ENCODE results near the gene CCT7. TPM values are rescaled to one million over a fixed set of nuclear protein-coding genes. Genes with fewer than 3 reads are reported as not detected.
"Not testable (repeated sequence)": the region's sequence is repeated elsewhere in the genome, so short reads cannot be mapped to it uniquely, and the experiment has no call there.

The CCT7 gene
- total RNA-seq, 1 donor from 2014 or later = 696 TPM

GRCh38 chr2:73255007-73255644 lies 21.0 kb downstream of the CCT7 start:
- no peaks in the 10 kb centered on the region for H3K9me3 Mint-ChIP-seq
- H3K27ac Mint-ChIP-seq = no peak overlapping the region
- intact Hi-C loops (cut with micrococcal nuclease) = no loop called here
- no peak overlapping the region for H3K4me3 Mint-ChIP-seq
- H3K4me1 Mint-ChIP-seq = no peaks in the 10 kb centered on the region
- H3K27me3 Mint-ChIP-seq = no peaks in the 10 kb centered on the region
- H3K36me3 Mint-ChIP-seq (ENCODE audit: low read depth) = peaks cover 43% of the 10 kb centered on the region
- no peak for DNase-seq

DNA sequence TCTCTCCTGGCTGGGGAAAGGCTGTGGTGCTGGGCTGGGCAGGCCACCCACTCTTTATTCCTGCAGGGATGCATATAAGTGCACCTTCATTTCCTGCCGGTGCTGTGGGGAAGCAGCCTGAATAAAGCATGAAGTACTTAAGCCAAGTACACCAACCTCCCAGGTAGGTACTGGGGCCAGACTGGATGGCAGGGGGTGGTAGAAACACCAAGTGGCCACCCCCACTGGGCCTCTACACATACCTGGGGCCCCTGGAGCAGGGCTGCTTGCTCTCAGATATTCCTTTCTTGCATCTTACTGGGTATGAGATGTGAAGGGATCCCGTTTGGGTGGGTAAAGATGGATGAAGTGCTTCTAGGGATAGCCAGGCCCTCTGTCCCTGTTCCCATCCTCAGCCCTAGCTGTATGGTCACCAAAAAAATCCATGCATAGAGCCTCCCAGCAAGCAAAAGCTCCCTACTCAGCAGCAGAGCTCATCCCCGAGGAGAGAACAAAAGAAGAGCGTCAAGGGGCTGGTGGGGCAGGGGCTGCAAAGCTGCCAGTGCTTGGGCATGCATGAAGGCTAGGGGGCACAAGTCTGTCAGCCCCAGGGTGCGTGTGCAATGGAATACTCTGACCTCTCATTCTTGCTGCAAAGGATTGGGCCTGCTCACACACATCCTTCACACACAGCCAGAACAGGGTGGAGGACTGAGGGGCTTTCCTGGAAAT lies 22.0 kb downstream of the CCT7 start:
- DNase-seq = no peak
- H3K9me3 Mint-ChIP-seq = no peaks in the 10 kb centered on the region
- H3K4me1 Mint-ChIP-seq = no peaks in the 10 kb centered on the region
- peaks cover 35% of the 10 kb centered on the region for H3K36me3 Mint-ChIP-seq (ENCODE audit: low read depth)
- no peak overlapping the region for H3K4me3 Mint-ChIP-seq
- no peaks in the 10 kb centered on the region for H3K27me3 Mint-ChIP-seq
- intact Hi-C loops (cut with micrococcal nuclease) = no loop called here
- H3K27ac Mint-ChIP-seq = no peak overlapping the region

DNA sequence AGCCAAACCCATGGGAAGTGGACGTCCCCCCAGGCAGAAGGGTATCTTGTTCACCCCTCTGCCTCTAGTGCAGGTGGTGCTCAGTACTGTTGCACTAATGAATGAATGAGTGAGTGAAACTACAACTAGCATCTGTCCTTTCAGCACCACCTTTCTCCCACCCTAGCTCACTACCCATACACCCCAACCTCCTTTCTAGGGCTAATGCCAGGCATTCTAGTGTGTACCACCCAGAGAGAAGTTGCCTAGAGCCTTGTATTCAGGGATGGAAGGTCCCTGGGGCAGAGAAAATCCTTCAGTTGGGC lies 22.5 kb downstream of the CCT7 start:
- DNase-seq = no peak
- no peak overlapping the region for H3K27ac Mint-ChIP-seq
- intact Hi-C loops (cut with micrococcal nuclease) = no loop called here
- no peaks in the 10 kb centered on the region for H3K4me1 Mint-ChIP-seq
- no peaks in the 10 kb centered on the region for H3K27me3 Mint-ChIP-seq
- H3K4me3 Mint-ChIP-seq = no peak overlapping the region
- H3K36me3 Mint-ChIP-seq (ENCODE audit: low read depth) = peaks cover 34% of the 10 kb centered on the region
- no peaks in the 10 kb centered on the region for H3K9me3 Mint-ChIP-seq

GRCh38 chr2:73257021-73257420 lies 22.9 kb downstream of the CCT7 start:
- no peaks in the 10 kb centered on the region for H3K27me3 Mint-ChIP-seq
- H3K36me3 Mint-ChIP-seq (ENCODE audit: low read depth) = peaks cover 33% of the 10 kb centered on the region
- no peak for DNase-seq
- no peak overlapping the region for H3K27ac Mint-ChIP-seq
- no peaks in the 10 kb centered on the region for H3K9me3 Mint-ChIP-seq
- intact Hi-C loops (cut with micrococcal nuclease) = no loop called here
- H3K4me3 Mint-ChIP-seq = no peak overlapping the region
- H3K4me1 Mint-ChIP-seq = no peaks in the 10 kb centered on the region

- intact Hi-C loops (cut with micrococcal nuclease) = no loop called here
- Mint-ChIP-seq H3K36me3 (ENCODE audit: low read depth) (peaks cover 28% of the 10 kb centered on the region), H3K4me1 (no peaks in the 10 kb centered on the region), H3K27me3 (no peaks in the 10 kb centered on the region), H3K9me3 (no peaks in the 10 kb centered on the region), H3K27ac (no peak overlapping the region), H3K4me3 (no peak overlapping the region)
- DNase-seq = no peak
Observed at GRCh38 chr2:73257425-73258125, 23.5 kb downstream of the CCT7 start.

DNA sequence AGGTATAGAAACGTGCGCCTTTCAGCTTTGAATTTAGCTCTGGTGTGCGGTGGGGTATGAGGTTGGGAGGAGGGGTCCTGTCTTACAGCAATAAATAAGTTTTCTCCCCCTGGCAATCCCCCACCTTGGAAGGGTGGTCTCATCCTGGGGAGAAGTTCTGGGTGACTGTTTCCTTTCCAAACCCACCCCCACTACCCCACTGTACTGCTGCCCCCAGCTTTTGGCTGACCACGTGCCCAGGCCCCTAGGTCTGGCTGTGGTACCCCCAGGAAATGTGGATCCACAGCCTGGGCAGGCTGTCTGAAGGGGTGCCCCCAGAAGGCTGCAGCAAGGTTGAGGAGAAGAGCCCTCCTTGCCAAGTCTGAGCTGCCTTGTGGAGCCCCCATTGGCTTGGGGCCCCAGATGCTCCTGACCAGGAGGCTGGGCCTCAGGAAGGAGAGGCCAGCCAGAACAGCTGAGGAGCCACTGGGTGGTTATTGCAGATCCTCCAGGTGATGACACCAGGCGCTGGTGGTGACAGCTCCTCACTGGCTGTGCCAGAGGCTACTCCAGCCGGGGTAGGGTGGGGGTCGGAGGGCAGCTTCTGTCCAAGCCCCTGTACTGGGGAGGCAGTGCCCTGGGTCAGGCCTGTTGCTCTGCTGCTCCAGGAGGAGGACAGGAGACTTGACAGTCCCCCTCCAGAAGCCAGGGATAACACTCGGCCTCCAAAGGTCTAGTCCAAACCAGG lies 24.2 kb downstream of the CCT7 start:
- H3K4me3 Mint-ChIP-seq = no peak overlapping the region
- H3K9me3 Mint-ChIP-seq = no peaks in the 10 kb centered on the region
- no peak overlapping the region for H3K27ac Mint-ChIP-seq
- H3K27me3 Mint-ChIP-seq = no peaks in the 10 kb centered on the region
- intact Hi-C loops (cut with micrococcal nuclease) = no loop called here
- no peaks in the 10 kb centered on the region for H3K4me1 Mint-ChIP-seq
- H3K36me3 Mint-ChIP-seq (ENCODE audit: low read depth) = peaks cover 23% of the 10 kb centered on the region
- DNase-seq = no peak

GRCh38 chr2:73258913-73259215 lies 24.8 kb downstream of the CCT7 start:
- Mint-ChIP-seq H3K9me3 (no peaks in the 10 kb centered on the region), H3K27ac (no peak overlapping the region), H3K36me3 (ENCODE audit: low read depth) (peaks cover 22% of the 10 kb centered on the region), H3K4me3 (no peak overlapping the region), H3K4me1 (no peaks in the 10 kb centered on the region), H3K27me3 (no peaks in the 10 kb centered on the region)
- intact Hi-C loops (cut with micrococcal nuclease) = no loop called here
- DNase-seq = no peak

GRCh38 chr2:73259276-73259675 lies 25.2 kb downstream of the CCT7 start:
- H3K4me3 Mint-ChIP-seq = no peak overlapping the region
- no peaks in the 10 kb centered on the region for H3K4me1 Mint-ChIP-seq

GRCh38 chr2:73259704-73260337 lies 25.7 kb downstream of the CCT7 start:
- H3K9me3 Mint-ChIP-seq = no peaks in the 10 kb centered on the region
- peaks cover 21% of the 10 kb centered on the region for H3K36me3 Mint-ChIP-seq (ENCODE audit: low read depth)
- H3K27ac Mint-ChIP-seq = no peak overlapping the region
- no peak for DNase-seq
- no peaks in the 10 kb centered on the region for H3K27me3 Mint-ChIP-seq
- intact Hi-C loops (cut with micrococcal nuclease) = no loop called here
- H3K4me3 Mint-ChIP-seq = no peak overlapping the region
- H3K4me1 Mint-ChIP-seq = no peaks in the 10 kb centered on the region

More at GRCh38 chr2:73259276-73259675, 25.2 kb downstream of the CCT7 start:
- intact Hi-C loops (cut with micrococcal nuclease) = no loop called here
- Mint-ChIP-seq H3K27ac (no peak overlapping the region), H3K9me3 (no peaks in the 10 kb centered on the region), H3K27me3 (no peaks in the 10 kb centered on the region), H3K36me3 (ENCODE audit: low read depth) (peaks cover 23% of the 10 kb centered on the region)
- DNase-seq = no peak

GRCh38 chr2:73260338-73260984 lies 26.4 kb downstream of the CCT7 start:
- intact Hi-C loops (cut with micrococcal nuclease) = no loop called here
- Mint-ChIP-seq H3K9me3 (no peaks in the 10 kb centered on the region), H3K4me1 (no peaks in the 10 kb centered on the region), H3K36me3 (ENCODE audit: low read depth) (peaks cover 19% of the 10 kb centered on the region), H3K27me3 (no peaks in the 10 kb centered on the region), H3K4me3 (no peak overlapping the region), H3K27ac (no peak overlapping the region)
- DNase-seq = no peak

DNA sequence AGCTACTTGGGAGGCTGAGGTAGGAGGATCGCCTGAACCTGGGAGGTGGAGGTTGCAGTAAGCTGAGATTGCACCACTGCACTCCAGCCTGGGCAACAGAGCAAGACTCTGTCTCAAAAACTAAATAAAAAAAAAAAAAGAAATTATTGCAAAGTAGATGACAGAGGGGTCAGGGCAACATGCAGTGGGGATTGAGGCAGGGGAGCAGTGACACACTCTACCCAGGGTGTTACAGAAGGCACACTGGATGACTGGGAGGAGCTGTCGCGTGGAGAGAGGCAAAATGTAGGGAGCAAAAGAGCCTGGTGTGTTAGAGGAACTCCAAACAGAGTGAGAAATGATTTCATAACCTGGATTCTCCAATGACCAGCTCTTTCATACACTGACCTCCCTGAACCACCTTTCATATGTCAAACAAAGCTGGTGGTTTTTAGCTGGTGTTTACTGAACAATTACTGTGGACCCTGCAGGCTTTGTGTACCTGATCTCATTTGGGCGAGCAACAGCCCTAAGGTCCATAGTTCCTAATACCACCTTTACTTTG lies 28.1 kb downstream of the CCT7 start:
- Mint-ChIP-seq H3K36me3 (ENCODE audit: low read depth) (peaks cover 21% of the 10 kb centered on the region), H3K4me3 (no peak overlapping the region), H3K9me3 (no peaks in the 10 kb centered on the region), H3K27ac (no peak overlapping the region), H3K27me3 (no peaks in the 10 kb centered on the region), H3K4me1 (peaks cover 3% of the 10 kb centered on the region)
- intact Hi-C loops (cut with micrococcal nuclease) = no loop called here
- DNase-seq = no peak

DNA sequence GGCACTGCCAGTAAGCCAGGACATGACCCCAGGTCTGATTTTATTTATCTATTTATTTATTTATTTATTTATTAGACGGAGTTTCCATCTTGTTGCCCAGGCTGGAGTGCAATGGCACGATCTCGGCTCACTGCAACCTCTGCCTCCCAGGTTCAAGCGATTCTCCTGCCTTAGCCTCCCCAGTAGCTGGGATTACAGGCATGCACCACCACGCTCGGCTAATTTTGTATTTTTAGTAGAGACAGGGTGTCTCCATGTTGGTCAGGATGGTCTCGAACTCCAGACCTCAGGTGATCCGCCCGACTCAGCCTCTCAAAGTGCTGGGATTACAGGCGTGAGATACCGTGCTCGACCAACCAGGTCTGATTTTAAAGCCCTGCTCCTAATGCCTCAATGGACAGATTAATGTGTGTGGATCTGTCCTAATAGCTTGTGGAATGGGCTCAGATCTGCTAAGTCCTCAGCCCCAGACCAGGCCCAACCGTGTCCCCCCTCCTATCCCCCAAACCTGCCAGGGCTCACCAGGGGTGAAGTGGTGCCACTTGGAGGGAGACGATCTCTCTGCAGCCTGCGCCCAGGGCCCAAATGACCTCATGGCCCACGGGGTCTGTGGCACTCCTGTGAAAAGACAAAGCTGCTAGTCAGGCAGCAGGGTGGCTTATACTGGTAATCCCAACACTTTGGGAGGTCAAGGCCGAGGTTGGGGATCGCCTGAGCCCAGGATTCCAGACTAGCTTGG lies 28.8 kb downstream of the CCT7 start:
- peaks cover 21% of the 10 kb centered on the region for H3K36me3 Mint-ChIP-seq (ENCODE audit: low read depth)
- H3K27me3 Mint-ChIP-seq; DNase-seq; H3K4me3 Mint-ChIP-seq; H3K9me3 Mint-ChIP-seq; H3K27ac Mint-ChIP-seq; intact Hi-C loops (cut with micrococcal nuclease); H3K4me1 Mint-ChIP-seq: not testable (repeated sequence)
